Endothelial cell of umbilical vein (primary cell): ENCODE measurements around the gene NKX1-1. TPM values are rescaled to one million over a fixed set of nuclear protein-coding genes. Genes with fewer than 3 reads are reported as not detected.

ENCODE experiments used
- BruUV-seq: library from RNA; stranded (reverse); fragments of 400-500 nt; replicated peaks from 2 replicates; lab custom pipeline; 2021; lab: Mats Ljungman, UMichigan
- CTCF ChIA-PET: fragments of 300-600, 350-600 bp; sonication (Branson Sonifier 250); formaldehyde crosslinking; loops from one replicate; lab custom pipeline; 2021; ENCODE audit warnings: antibody characterized with exemption, inconsistent platforms; lab: Charles Lee
- POLR2A ChIA-PET: fragments of 300-600, 350-600 bp; sonication (Branson Sonifier 250); formaldehyde crosslinking; loops from one replicate; lab custom pipeline; 2021; ENCODE audit warnings: antibody characterized with exemption, inconsistent platforms; lab: Charles Lee
- DNase-seq: peaks from one replicate; pipeline ENCODE4 v3.0.0-alpha.2; 2011; ENCODE audit warnings: low read depth, low spot score
- FAIRE-seq: peaks from 2 replicates; lab custom pipeline; 2011; peaks lifted over from hg19 to GRCh38; lab: Jason Lieb, UNC
- H2AFZ ChIP-seq: 2 replicates; pipeline ENCODE4 v1.6.0; 2012; ENCODE audit warnings: low read depth, low read length, control low read depth, inconsistent platforms
- H3K27ac ChIP-seq: 2 replicates; pipeline ENCODE4 v1.5.1; 2011; ENCODE audit warnings: low read depth, mild to moderate bottlenecking, control low read depth, low read length, moderate library complexity; ENCODE audit not compliant: insufficient read depth
- H3K27me3 ChIP-seq, 2 experiments: 2 replicates each; pipeline versions ENCODE4 v1.6.0 to v1.6.1; 2011; ENCODE audit warnings: low read length in 2 of 2, mixed read lengths in 1 of 2; ENCODE audit not compliant: control insufficient read depth in 2 of 2, insufficient read depth in 2 of 2
- H3K36me3 ChIP-seq, 2 experiments: 2 replicates in 1 of 2; 3 replicates in 1 of 2; pipeline ENCODE4 v1.5.1; 2011; ENCODE audit warnings: low read length in 2 of 2, mild to moderate bottlenecking in 1 of 2, moderate library complexity in 1 of 2; ENCODE audit not compliant: control insufficient read depth in 2 of 2, insufficient read depth in 2 of 2; ENCODE audit errors: extremely low read depth in 1 of 2
- H3K4me1 ChIP-seq: 3 replicates; pipeline ENCODE4 v1.5.1; 2011; ENCODE audit warnings: mild to moderate bottlenecking, low read length; ENCODE audit not compliant: control insufficient read depth, insufficient read depth; ENCODE audit errors: extremely low read depth
- H3K4me2 ChIP-seq: 2 replicates; pipeline ENCODE4 v1.6.1; 2011; ENCODE audit warnings: low read length, control low read depth, mixed read lengths; ENCODE audit not compliant: insufficient read depth
- H3K4me3 ChIP-seq, 3 experiments: fragments of 200-600 bp in 1 of 3; sonication (generic), shearing (Covaris generic) in 1 of 3; replicated peaks in 1 of 3; 2 replicates each; pipeline ENCODE4 v1.5.1; 2011 to 2016; ENCODE audit warnings: control low read depth in 3 of 3, low read length in 3 of 3, mild to moderate bottlenecking in 2 of 3, inconsistent platforms in 1 of 3, low read depth in 1 of 3, moderate library complexity in 1 of 3; ENCODE audit not compliant: insufficient read depth in 1 of 3
- H3K79me2 ChIP-seq: 2 replicates; pipeline ENCODE4 v1.6.0; 2012; ENCODE audit warnings: low read length, inconsistent platforms; ENCODE audit not compliant: control insufficient read depth, insufficient read depth
- H3K9ac ChIP-seq: replicated peaks from 2 replicates; pipeline ENCODE3; 2011; ENCODE audit warnings: low read length, control low read depth; ENCODE audit not compliant: insufficient read depth; ENCODE audit errors: extremely low read depth
- H3K9me1 ChIP-seq: replicated peaks from 3 replicates; pipeline ENCODE4 v1.6.0; 2011; ENCODE audit warnings: mild to moderate bottlenecking, low read length; ENCODE audit not compliant: control insufficient read depth, insufficient read depth; ENCODE audit errors: extremely low read depth
- H3K9me3 ChIP-seq: replicated peaks from 2 replicates; pipeline ENCODE4 v1.5.1; 2012; ENCODE audit warnings: low read length, inconsistent platforms; ENCODE audit not compliant: control insufficient read depth, insufficient read depth
- H4K20me1 ChIP-seq: replicated peaks from 2 replicates; pipeline ENCODE3; 2011; ENCODE audit warnings: mild to moderate bottlenecking, low read length; ENCODE audit not compliant: control insufficient read depth, insufficient read depth; ENCODE audit errors: extremely low read depth
- CTCF ChIP-seq, 2 donors: IDR thresholded peaks; 1 replicate in 1 of 2; 2 replicates in 1 of 2; pipeline ENCODE4 v1.5.1; 2011; ENCODE audit warnings: low read length in 2 of 2, mild to moderate bottlenecking in 2 of 2, moderate library complexity in 2 of 2, control low read depth in 1 of 2, inconsistent platforms in 1 of 2, low read depth in 1 of 2; ENCODE audit not compliant: insufficient read depth in 1 of 2; ENCODE audit errors: extremely low read depth in 1 of 2
- EZH2 ChIP-seq: IDR thresholded peaks from 2 replicates; pipeline ENCODE4 v1.6.1; 2012; ENCODE audit warnings: borderline replicate concordance, low read depth, mild to moderate bottlenecking, moderate library complexity, low read length, inconsistent platforms; ENCODE audit not compliant: severe bottlenecking
- FOS ChIP-seq: IDR thresholded peaks from 2 replicates; pipeline ENCODE4 v1.6.1; 2011; ENCODE audit warnings: mild to moderate bottlenecking, low read length, moderate library complexity, borderline replicate concordance; ENCODE audit not compliant: insufficient read depth
- GATA2 ChIP-seq: IDR thresholded peaks from 2 replicates; pipeline ENCODE4 v1.7.0; 2011; ENCODE audit warnings: low read depth, mild to moderate bottlenecking, moderate library complexity, mixed read lengths, low read length; ENCODE audit not compliant: insufficient read length, insufficient read depth
- JUN ChIP-seq: IDR thresholded peaks from 2 replicates; pipeline ENCODE4 v1.6.1; 2011; ENCODE audit warnings: borderline replicate concordance, low read depth; ENCODE audit not compliant: insufficient read length, insufficient read depth
- MAX ChIP-seq: IDR thresholded peaks from 2 replicates; pipeline ENCODE4 v1.6.1; 2011; ENCODE audit not compliant: insufficient read depth, insufficient read length
- MYC ChIP-seq: IDR thresholded peaks from one replicate; pipeline ENCODE4 v1.6.1; 2011; ENCODE audit warnings: mild to moderate bottlenecking, low read depth, low read length
- POLR2A ChIP-seq: IDR thresholded peaks from 2 replicates; pipeline ENCODE4 v1.6.1; 2012; ENCODE audit warnings: low read depth, mild to moderate bottlenecking, control low read depth, low read length
- POLR2AphosphoS5 ChIP-seq: IDR thresholded peaks from 2 replicates; pipeline ENCODE4 v1.6.1; 2012; ENCODE audit warnings: low read depth, mild to moderate bottlenecking, control low read depth, low read length, moderate library complexity; ENCODE audit not compliant: insufficient read depth
- dilution Hi-C: fragments of 300-500 bp; cut with MboI; formaldehyde crosslinking; loops from one replicate; pipeline ENCODE4 v1.15.0; 2019; ENCODE audit warnings: low sequenced_read_pairs; ENCODE audit not compliant: extremely low pct_ligation_motif_present
- intact Hi-C: fragments of 100-400 bp; cut with micrococcal nuclease; formaldehyde crosslinking; loops from one replicate; pipeline ENCODE4 v1.10.0; 2022
- polyA plus RNA-seq, 4 experiments: library from polyadenylated mRNA; depleted of rRNA in 3 of 4; stranded (reverse) in 3 of 4; unstranded in 1 of 4; fragments of >200 nt; gene quantifications; 2 replicates each; pipeline versions ENCODE4 v1.2.1 to v1.2.3, GENCODE V29; 2011 to 2012; ENCODE audit warnings: missing spikeins in 1 of 4
- total RNA-seq: library from RNA; stranded (reverse); gene quantifications from 2 replicates; pipeline ENCODE4 v1.2.3, GENCODE V29; 2021

The NKX1-1 gene
- total and polyA plus RNA-seq, 2 donors (not counting 3 experiments of a cell fraction or from before 2014, with no cell fraction given), result not detected

- Histone ChIP-seq H3K4me3 (no peak overlapping the region), H3K4me1 (no peaks in the 10 kb centered on the region), H4K20me1 (no peaks in the 10 kb centered on the region), H3K4me2 (no peak overlapping the region), H3K9ac (no peak overlapping the region), H3K9me3 (no peaks in the 10 kb centered on the region), H3K9me1 (no peaks in the 10 kb centered on the region), H3K27ac (no peak overlapping the region), H3K79me2 (no peaks in the 10 kb centered on the region), H2AFZ (no peak overlapping the region), H3K27me3 (no peaks in the 10 kb centered on the region), H3K36me3 (no peaks in the 10 kb centered on the region)
- FAIRE-seq (no peak), DNase-seq (no peak)
- no peak for TF ChIP-seq GATA2
- no peak for TF ChIP-seq EZH2
- TF ChIP-seq POLR2A, result no peak
- TF ChIP-seq POLR2AphosphoS5, result no peak
- TF ChIP-seq MAX, result no peak
- no peak for TF ChIP-seq CTCF (IDR thresholded peaks at IDR 0.05; ENCODE audit: extremely low read depth in 1 of 2, insufficient read depth in 1 of 2, low read depth in 1 of 2, low read length in 2 of 2)
- TF ChIP-seq MYC, result no peak
- no peak for TF ChIP-seq FOS
- TF ChIP-seq JUN, result no peak
- ChIA-PET POLR2A (no interaction called here), CTCF (no interaction called here)
- dilution Hi-C loops (no loop called here), intact Hi-C loops (no loop called here)
- BruUV-seq, result no TSS peak
Observed at GRCh38 chr4:1380368-1381151, 25.7 kb downstream of the NKX1-1 start.
